IMR-90 (cell line): Measurements from ENCODE around the gene CASKIN1. TPM values are rescaled to one million over a fixed set of nuclear protein-coding genes. Genes with fewer than 3 reads are reported as not detected.
A peak's percentile ranks its signal among the peaks of the same experiment; 100 is the strongest.

Source experiments
- ATAC-seq: fragments of 200-7000 bp; cut with Tn5 transposase; 2 replicates; pipeline ENCODE4 v1.9.1; 2020; ENCODE audit warnings: low read depth, mild to moderate bottlenecking, moderate library complexity
- BruUV-seq: library from RNA; stranded (reverse); fragments of 400-500 nt; replicated peaks from 2 replicates; lab custom pipeline; 2021; lab: Mats Ljungman, UMichigan
- CTCF ChIA-PET: fragments of 300-600 bp; formaldehyde crosslinking; extraction: SDS; loops from one replicate; lab custom pipeline; 2021; ENCODE audit warnings: antibody characterized with exemption; lab: Yijun Ruan, JAX
- POLR2A ChIA-PET: fragments of 300-600 bp; sonication (Branson Sonifier 250); formaldehyde crosslinking; loops from one replicate; lab custom pipeline; 2022; ENCODE audit warnings: antibody characterized with exemption; ENCODE audit not compliant: unreplicated experiment; lab: Charles Lee
- DNase-seq: peaks from one replicate; pipeline ENCODE4 v3.0.0; 2013
- H2AFZ ChIP-seq: replicated peaks from 2 replicates; pipeline ENCODE3; 2013; ENCODE audit warnings: low read length, mild to moderate bottlenecking; ENCODE audit not compliant: poor library complexity
- H2AK5ac ChIP-seq: 2 replicates; pipeline ENCODE4 v1.6.1; 2013; ENCODE audit warnings: low read depth, low read length, inconsistent platforms
- H2AK9ac ChIP-seq: replicated peaks from 2 replicates; pipeline ENCODE3; 2013; ENCODE audit warnings: mild to moderate bottlenecking, low read depth, low read length, moderate library complexity; ENCODE audit not compliant: poor library complexity
- H2BK120ac ChIP-seq: 2 replicates; pipeline ENCODE4 v1.6.1; 2013; ENCODE audit warnings: low read depth, low read length, inconsistent platforms
- H2BK15ac ChIP-seq: 3 replicates; pipeline ENCODE4 v1.6.1; 2013; ENCODE audit warnings: low read depth, low read length, inconsistent platforms
- H2BK20ac ChIP-seq: 2 replicates; pipeline ENCODE4 v1.6.1; 2013; ENCODE audit warnings: low read depth, mild to moderate bottlenecking, inconsistent platforms, low read length, moderate library complexity
- H2BK5ac ChIP-seq: 2 replicates; pipeline ENCODE4 v1.6.1; 2013; ENCODE audit warnings: mild to moderate bottlenecking, low read depth, low read length, inconsistent platforms; ENCODE audit not compliant: poor library complexity, severe bottlenecking
- H3K14ac ChIP-seq: replicated peaks from 2 replicates; pipeline ENCODE4 v1.6.1; 2013; ENCODE audit warnings: low read depth, low read length, inconsistent platforms
- H3K18ac ChIP-seq: 2 replicates; pipeline ENCODE4 v1.6.1; 2013; ENCODE audit warnings: low read depth, low read length, control low read depth
- H3K23ac ChIP-seq: 2 replicates; pipeline ENCODE4 v1.6.1; 2013; ENCODE audit warnings: low read depth, low read length, inconsistent platforms
- H3K27ac ChIP-seq: 2 replicates; pipeline ENCODE4 v1.5.1; 2013; ENCODE audit warnings: mild to moderate bottlenecking, control low read depth, low read length; ENCODE audit not compliant: insufficient read depth
- H3K27me3 ChIP-seq: 2 replicates; pipeline ENCODE4 v1.6.1; 2013; ENCODE audit warnings: low read length; ENCODE audit not compliant: control insufficient read depth, insufficient read depth
- H3K36me3 ChIP-seq: 2 replicates; pipeline ENCODE4 v1.6.1; 2013; ENCODE audit warnings: low read length, mixed read lengths; ENCODE audit not compliant: control insufficient read depth, insufficient read depth
- H3K4ac ChIP-seq: 2 replicates; pipeline ENCODE4 v1.6.1; 2013; ENCODE audit warnings: low read depth, low read length, inconsistent platforms
- H3K4me1 ChIP-seq: 2 replicates; pipeline ENCODE4 v1.6.1; 2013; ENCODE audit warnings: low read length, mixed read lengths; ENCODE audit not compliant: control insufficient read depth, insufficient read depth
- H3K4me2 ChIP-seq: 2 replicates; pipeline ENCODE4 v1.6.1; 2013; ENCODE audit warnings: low read depth, mild to moderate bottlenecking, control low read depth, low read length, moderate library complexity
- H3K4me3 ChIP-seq: 2 replicates; pipeline ENCODE4 v1.5.1; 2013; ENCODE audit warnings: low read depth, mild to moderate bottlenecking, control low read depth, low read length, moderate library complexity; ENCODE audit not compliant: insufficient read depth
- H3K56ac ChIP-seq: 2 replicates; pipeline ENCODE4 v1.6.1; 2013; ENCODE audit warnings: low read length, inconsistent platforms; ENCODE audit not compliant: insufficient read depth; ENCODE audit errors: extremely low read depth
- H3K79me1 ChIP-seq, 2 experiments: 2 replicates each; pipeline ENCODE4 v1.6.1; 2013; ENCODE audit warnings: low read length in 2 of 2, inconsistent platforms in 1 of 2, low read depth in 1 of 2
- H3K9ac ChIP-seq: 2 replicates; pipeline ENCODE4 v1.6.1; 2013; ENCODE audit warnings: low read depth, low read length, control low read depth
- H3K9me1 ChIP-seq: 2 replicates; pipeline ENCODE4 v1.6.1; 2013; ENCODE audit warnings: low read length, inconsistent platforms; ENCODE audit not compliant: insufficient read depth
- H3K9me3 ChIP-seq: 2 replicates; pipeline ENCODE4 v1.6.1; 2013; ENCODE audit warnings: low read length; ENCODE audit not compliant: control insufficient read depth, insufficient read depth
- H4K20me1 ChIP-seq: 2 replicates; pipeline ENCODE4 v1.6.1; 2013; ENCODE audit warnings: low read length, inconsistent platforms; ENCODE audit not compliant: insufficient read depth
- H4K5ac ChIP-seq: 2 replicates; pipeline ENCODE4 v1.6.1; 2013; ENCODE audit warnings: mild to moderate bottlenecking, low read depth, low read length, control low read depth
- H4K8ac ChIP-seq, 2 experiments: 2 replicates each; pipeline ENCODE4 v1.6.1; 2013; ENCODE audit warnings: low read depth in 2 of 2, low read length in 2 of 2, control low read depth in 1 of 2, inconsistent platforms in 1 of 2
- H4K91ac ChIP-seq: 2 replicates; pipeline ENCODE4 v1.6.1; 2013; ENCODE audit warnings: low read depth, low read length, inconsistent platforms; ENCODE audit not compliant: insufficient read depth
- BHLHE40 ChIP-seq: fragments of 150-350 bp; IDR thresholded peaks from 2 replicates; pipeline ENCODE4 v1.6.1; 2016; ENCODE audit warnings: mild to moderate bottlenecking, low read depth, low read length
- CEBPB ChIP-seq: IDR thresholded peaks from 2 replicates; pipeline ENCODE4 v1.6.1; 2012; ENCODE audit warnings: low read depth, low read length, improper control_type of control experiment
- CHD1 ChIP-seq: IDR thresholded peaks from 2 replicates; pipeline ENCODE4 v1.6.1; 2012; ENCODE audit warnings: low read depth, low read length, improper control_type of control experiment
- CTCF ChIP-seq: conservative IDR thresholded peaks from 2 replicates; pipeline ENCODE4 v1.5.1; 2012; ENCODE audit warnings: mild to moderate bottlenecking, low read depth, low read length, improper control_type of control experiment
- FOS ChIP-seq: fragments of 150-350 bp; IDR thresholded peaks from 2 replicates; pipeline ENCODE4 v1.6.1; 2016; ENCODE audit warnings: low read depth, low read length
- MAFK ChIP-seq: IDR thresholded peaks from 2 replicates; pipeline ENCODE4 v1.6.1; 2012; ENCODE audit warnings: low read depth, low read length, improper control_type of control experiment
- MAZ ChIP-seq: IDR thresholded peaks from 2 replicates; pipeline ENCODE4 v1.6.1; 2012; ENCODE audit warnings: low read depth, mild to moderate bottlenecking, low read length, improper control_type of control experiment, moderate library complexity, borderline replicate concordance
- MXI1 ChIP-seq: IDR thresholded peaks from 2 replicates; pipeline ENCODE4 v1.6.1; 2012; ENCODE audit warnings: low read depth, mild to moderate bottlenecking, low read length, moderate library complexity, borderline replicate concordance
- NFE2L2 ChIP-seq: fragments of 150-350 bp; IDR thresholded peaks from 2 replicates; pipeline ENCODE4 v1.6.1; 2016; ENCODE audit warnings: low read depth, mild to moderate bottlenecking, low read length
- POLR2A ChIP-seq: IDR thresholded peaks from 2 replicates; pipeline ENCODE4 v1.6.1; 2012; ENCODE audit warnings: mild to moderate bottlenecking, low read depth, low read length
- RAD21 ChIP-seq: IDR thresholded peaks from 2 replicates; pipeline ENCODE4 v1.6.1; 2012; ENCODE audit warnings: low read length, improper control_type of control experiment
- RCOR1 ChIP-seq: IDR thresholded peaks from 2 replicates; pipeline ENCODE4 v1.6.1; 2012; ENCODE audit warnings: mild to moderate bottlenecking, low read length, improper control_type of control experiment; ENCODE audit not compliant: insufficient replicate concordance
- RFX5 ChIP-seq: IDR thresholded peaks from 2 replicates; pipeline ENCODE4 v1.8.0; 2012; ENCODE audit warnings: low read depth, mild to moderate bottlenecking, low read length, moderate library complexity
- SMC3 ChIP-seq: fragments of 150-350 bp; IDR thresholded peaks from 2 replicates; pipeline ENCODE4 v1.6.1; 2016; ENCODE audit warnings: low read depth, mild to moderate bottlenecking, antibody characterized with exemption, low read length, moderate library complexity
- WGBS, 2 experiments: methylation state at CpG; one replicate each; pipeline versions ENCODE4 v1.1.5 to v1.1.7; 2013; ENCODE audit warnings: missing lambda C conversion rate in 2 of 2; ENCODE audit not compliant: insufficient read length in 1 of 2; ENCODE audit errors: extremely low coverage in 2 of 2; 5-methylcytosine and 5-hydroxymethylcytosine counted together
- dilution Hi-C: fragments of 300-500 bp; cut with HindIII; formaldehyde crosslinking; loops from one replicate; pipeline ENCODE4 v1.14.3; 2018; ENCODE audit warnings: low sequenced_read_pairs; ENCODE audit not compliant: unreplicated experiment
- in situ Hi-C: fragments of 300-500 bp; cut with MboI; formaldehyde crosslinking; loops from 3 replicates; pipeline ENCODE4 v1.14.3; 2019; ENCODE audit warnings: low sequenced_read_pairs, inconsistent platforms, mixed read lengths
- intact Hi-C: fragments of 100-400 bp; cut with micrococcal nuclease; formaldehyde crosslinking; loops from 2 replicates; pipeline ENCODE4 v1.10.0; 2022
- polyA plus RNA-seq, 3 experiments: library from polyadenylated mRNA; depleted of rRNA; stranded (reverse); fragments of >200 nt; gene quantifications; 2 replicates each; pipeline ENCODE4 v1.2.3, GENCODE V29; 2012; ENCODE audit warnings: low replicate concordance in 1 of 3
- total RNA-seq: library from RNA; depleted of rRNA; stranded (reverse); fragments of >200 nt; gene quantifications from 2 replicates; pipeline ENCODE4 v1.2.3, GENCODE V29; 2012
- TF ChIP-seq, protein P1 (sequence below): fragments of 150-350 bp; IDR thresholded peaks from 2 replicates; pipeline ENCODE4 v1.6.1; 2016; ENCODE audit warnings: low read depth, mild to moderate bottlenecking, low read length, moderate library complexity, borderline replicate concordance
- TF ChIP-seq, protein P2 (sequence below): fragments of 150-350 bp; IDR thresholded peaks from 2 replicates; pipeline ENCODE4 v1.6.1; 2017; ENCODE audit warnings: mild to moderate bottlenecking, antibody characterized with exemption, low read length, low read depth

The CASKIN1 gene
- total and polyA plus RNA-seq, 2 of the 4 experiments (the other 2 are of a cell fraction) = 0.05 TPM; not detected in 1

DNA sequence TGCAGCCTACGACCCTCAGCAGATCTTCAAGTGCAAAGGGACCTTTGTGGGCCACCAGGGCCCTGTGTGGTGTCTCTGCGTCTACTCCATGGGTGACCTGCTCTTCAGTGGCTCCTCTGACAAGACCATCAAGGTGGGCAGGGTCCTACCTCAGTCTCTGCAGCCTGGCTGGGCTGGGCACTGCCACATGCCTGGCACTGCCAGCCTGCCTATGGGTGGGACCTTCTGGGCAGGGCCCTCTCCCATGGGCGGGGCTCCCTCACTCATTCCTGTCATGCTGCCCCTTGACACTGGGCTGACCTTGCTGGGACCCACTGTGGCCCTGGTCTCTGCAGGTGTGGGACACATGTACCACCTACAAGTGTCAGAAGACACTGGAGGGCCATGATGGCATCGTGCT, 22.5 kb downstream of the CASKIN1 start:
- no peaks in the 10 kb centered on the region for H3K9me3 ChIP-seq
- no peak overlapping the region for H2AK5ac ChIP-seq
- no peak overlapping the region for H3K27ac ChIP-seq
- DNase-seq (no peak), ATAC-seq (no peak)
- peak overlapping the region; percentile 45 for H2AK9ac ChIP-seq
- H4K8ac ChIP-seq = no peak overlapping the region
- H3K56ac ChIP-seq = no peak overlapping the region
- H3K4me3 ChIP-seq = no peak overlapping the region
- no TSS peak for BruUV-seq
- H3K4ac ChIP-seq = no peak overlapping the region
- CTCF ChIA-PET = no interaction called here
- H3K14ac ChIP-seq = no peak overlapping the region
- no peak overlapping the region for H2BK120ac ChIP-seq
- WGBS, 2 experiments = 93% methylated on average over 3 of the region's 4 CpGs; no CpG with 5 or more reads in 1 of the 2 experiments
- H2AFZ ChIP-seq = no peak overlapping the region
- no peaks in the 10 kb centered on the region for H3K4me1 ChIP-seq
- H3K9ac ChIP-seq = no peak overlapping the region
- no peak overlapping the region for H2BK20ac ChIP-seq
- H4K5ac ChIP-seq = no peak overlapping the region
- in situ Hi-C loops = no loop called here
- no peaks in the 10 kb centered on the region for H3K9me1 ChIP-seq
- dilution Hi-C loops = no loop called here
- no peaks in the 10 kb centered on the region for H3K27me3 ChIP-seq
- H3K18ac ChIP-seq = no peak overlapping the region
- H2BK5ac ChIP-seq = no peak overlapping the region
- no peak overlapping the region for H2BK15ac ChIP-seq
- no peak overlapping the region for H3K4me2 ChIP-seq
- H3K79me1 ChIP-seq = peaks cover 0 to 4% of the 10 kb centered on the region in 2 experiments; a peak in 2 of 4 replicates
- intact Hi-C loops = no loop called here
- no peak for TF ChIP-seq MXI1
- TF ChIP-seq POLR2A = no peak
- TF ChIP-seq RAD21 = no peak
- no peak for TF ChIP-seq MAZ
- no peak for TF ChIP-seq FOS
- TF ChIP-seq, protein P1, sequence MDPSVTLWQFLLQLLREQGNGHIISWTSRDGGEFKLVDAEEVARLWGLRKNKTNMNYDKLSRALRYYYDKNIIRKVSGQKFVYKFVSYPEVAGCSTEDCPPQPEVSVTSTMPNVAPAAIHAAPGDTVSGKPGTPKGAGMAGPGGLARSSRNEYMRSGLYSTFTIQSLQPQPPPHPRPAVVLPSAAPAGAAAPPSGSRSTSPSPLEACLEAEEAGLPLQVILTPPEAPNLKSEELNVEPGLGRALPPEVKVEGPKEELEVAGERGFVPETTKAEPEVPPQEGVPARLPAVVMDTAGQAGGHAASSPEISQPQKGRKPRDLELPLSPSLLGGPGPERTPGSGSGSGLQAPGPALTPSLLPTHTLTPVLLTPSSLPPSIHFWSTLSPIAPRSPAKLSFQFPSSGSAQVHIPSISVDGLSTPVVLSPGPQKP = no peak
- no peak for TF ChIP-seq NFE2L2
- TF ChIP-seq CTCF = no peak
- TF ChIP-seq SMC3 = no peak
- TF ChIP-seq RCOR1 = no peak
- TF ChIP-seq MAFK = no peak
- TF ChIP-seq, protein P2, sequence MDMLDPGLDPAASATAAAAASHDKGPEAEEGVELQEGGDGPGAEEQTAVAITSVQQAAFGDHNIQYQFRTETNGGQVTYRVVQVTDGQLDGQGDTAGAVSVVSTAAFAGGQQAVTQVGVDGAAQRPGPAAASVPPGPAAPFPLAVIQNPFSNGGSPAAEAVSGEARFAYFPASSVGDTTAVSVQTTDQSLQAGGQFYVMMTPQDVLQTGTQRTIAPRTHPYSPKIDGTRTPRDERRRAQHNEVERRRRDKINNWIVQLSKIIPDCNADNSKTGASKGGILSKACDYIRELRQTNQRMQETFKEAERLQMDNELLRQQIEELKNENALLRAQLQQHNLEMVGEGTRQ = no peak
- TF ChIP-seq CHD1 = no peak
- no peak for TF ChIP-seq RFX5
- no peak for TF ChIP-seq BHLHE40
- TF ChIP-seq CEBPB = no peak
- POLR2A ChIA-PET = no interaction called here
- no peak overlapping the region for H4K91ac ChIP-seq
- H3K23ac ChIP-seq = no peak overlapping the region
- peaks cover 59% of the 10 kb centered on the region for H3K36me3 ChIP-seq
- H4K20me1 ChIP-seq = no peaks in the 10 kb centered on the region; the same call in 1 of the 2 replicates
